K562 (cell line): ENCODE data around the gene SMAD7. TPM values are rescaled to one million over a fixed set of nuclear protein-coding genes. Genes with fewer than 3 reads are reported as not detected.

ENCODE experiments used
- CEBPG ChIP-seq, 3 experiments: fragments of 200-800 bp in 1 of 3; sonication (Bioruptor generic) in 1 of 3; sonication (generic) in 1 of 3; formaldehyde crosslinking in 1 of 3; IDR thresholded peaks in 2 of 3; conservative IDR thresholded peaks in 1 of 3; 2 replicates each; pipeline versions ENCODE4 v1.6.1 to v1.8.0; 2016 to 2022; ENCODE audit warnings: missing compliant biosample characterization in 2 of 3, missing genetic modification characterization in 2 of 3, mild to moderate bottlenecking in 1 of 3, missing genetic modification reagents in 1 of 3
- CXXC5 ChIP-seq: fragments of 250-450 bp; sonication (Bioruptor Pico); IDR thresholded peaks from 2 replicates; pipeline ENCODE4 v1.8.0; 2022; ENCODE audit warnings: inconsistent platforms, mild to moderate bottlenecking, moderate library complexity
- DMBX1 ChIP-seq: fragments of 250-450 bp; sonication (Bioruptor Pico); IDR thresholded peaks from 2 replicates; pipeline ENCODE4 v1.8.0; 2022; ENCODE audit warnings: inconsistent platforms, mild to moderate bottlenecking, moderate library complexity, borderline replicate concordance
- EP400 ChIP-seq: fragments of 450-650 bp; IDR thresholded peaks from 2 replicates; pipeline ENCODE4 v1.6.1; 2017; ENCODE audit warnings: antibody characterized with exemption, mild to moderate bottlenecking, moderate library complexity
- EZH2 ChIP-seq: IDR thresholded peaks from 2 replicates; pipeline ENCODE4 v1.6.1; 2012; ENCODE audit warnings: low read depth, mild to moderate bottlenecking, inconsistent platforms, low read length, borderline replicate concordance
- GABPB2 ChIP-seq: fragments of 250-450 bp; sonication (Bioruptor Pico); conservative IDR thresholded peaks from 2 replicates; pipeline ENCODE4 v1.5.1; 2021; ENCODE audit warnings: mild to moderate bottlenecking
- KAT2B ChIP-seq: IDR thresholded peaks from one replicate; pipeline ENCODE4 v1.6.1; 2012; ENCODE audit warnings: low read depth, mild to moderate bottlenecking, control low read depth, inconsistent platforms, low read length, moderate library complexity
- SMARCA4 ChIP-seq: fragments of 450-650 bp; IDR thresholded peaks from 2 replicates; pipeline ENCODE4 v1.6.1; 2016
- ZFP1 ChIP-seq: fragments of 450-650 bp; formaldehyde crosslinking; IDR thresholded peaks from 2 replicates; pipeline ENCODE4 v1.4.0; 2020; ENCODE audit warnings: mild to moderate bottlenecking, mixed read lengths
- ZNF311 ChIP-seq: fragments of 250-450 bp; sonication (Bioruptor Pico); IDR thresholded peaks from 2 replicates; pipeline ENCODE4 v1.4.0; 2020; ENCODE audit warnings: mild to moderate bottlenecking, moderate library complexity
- ZNF592 ChIP-seq: fragments of 450-650 bp; IDR thresholded peaks from 2 replicates; pipeline ENCODE4 v1.6.1; 2017; ENCODE audit warnings: antibody characterized with exemption, mild to moderate bottlenecking
- ZSCAN32 ChIP-seq: fragments of 450-650 bp; formaldehyde crosslinking; IDR thresholded peaks from 2 replicates; pipeline ENCODE4 v1.4.0; 2020; ENCODE audit warnings: mild to moderate bottlenecking, moderate library complexity
- polyA plus RNA-seq, 8 experiments: library from polyadenylated mRNA; depleted of rRNA in 4 of 8; stranded (reverse) in 5 of 8; unstranded in 3 of 8; fragments of >200 nt; fragmentation: Nextera tagmentation in 2 of 8; fragmentation: Illumina TruSeq in 1 of 8; extraction: Ambion mirVana in 2 of 8; extraction: Trizol in 1 of 8; gene quantifications; 2 replicates each; pipeline versions ENCODE4 v1.2.1 to v1.2.3, GENCODE V29; 2011 to 2014; ENCODE audit warnings: inconsistent platforms in 1 of 8, missing spikeins in 1 of 8
- total RNA-seq, 7 experiments: library from RNA; depleted of rRNA in 6 of 7; stranded (reverse); fragments of >200 nt in 6 of 7; fragmentation: Illumina TruSeq in 2 of 7; extraction: Trizol in 2 of 7; gene quantifications; 2 replicates each; pipeline versions ENCODE4 v1.2.1 to v1.2.3, GENCODE V29; 2011 to 2021; ENCODE audit warnings: low replicate concordance in 1 of 7
- TF ChIP-seq, protein P1 (sequence below): fragments of 250-450 bp; sonication (Bioruptor Pico); IDR thresholded peaks from 2 replicates; pipeline ENCODE4 v1.8.0; 2021; ENCODE audit warnings: borderline replicate concordance, mild to moderate bottlenecking, moderate library complexity; ENCODE audit not compliant: poor library complexity, severe bottlenecking
- TF ChIP-seq, protein P2 (sequence below): sonication (generic); formaldehyde crosslinking; IDR thresholded peaks from 2 replicates; pipeline ENCODE4 v1.8.0; 2022; ENCODE audit warnings: missing genetic modification reagents, mild to moderate bottlenecking, moderate library complexity, borderline replicate concordance
- TF ChIP-seq, protein P3 (sequence below): fragments of 450-650 bp; IDR thresholded peaks from 2 replicates; pipeline ENCODE4 v1.6.1; 2016; ENCODE audit warnings: missing biosample characterization, missing genetic modification characterization
- TF ChIP-seq, protein P4 (sequence below): fragments of 450-650 bp; formaldehyde crosslinking; IDR thresholded peaks from 2 replicates; pipeline ENCODE4 v1.4.0; 2022; ENCODE audit warnings: mild to moderate bottlenecking, moderate library complexity
- TF ChIP-seq, protein P5 (sequence below): fragments of 200-800 bp; sonication (Bioruptor generic); IDR thresholded peaks from 2 replicates; pipeline ENCODE4 v1.6.1; 2017; ENCODE audit warnings: missing genetic modification characterization, missing compliant biosample characterization

The SMAD7 gene
- total and polyA plus RNA-seq, 9 of the 15 experiments (the other 6 are each of a cell fraction or from before 2014, with no cell fraction given) = 0.13 to 3.0 (median 1.6) TPM

DNA sequence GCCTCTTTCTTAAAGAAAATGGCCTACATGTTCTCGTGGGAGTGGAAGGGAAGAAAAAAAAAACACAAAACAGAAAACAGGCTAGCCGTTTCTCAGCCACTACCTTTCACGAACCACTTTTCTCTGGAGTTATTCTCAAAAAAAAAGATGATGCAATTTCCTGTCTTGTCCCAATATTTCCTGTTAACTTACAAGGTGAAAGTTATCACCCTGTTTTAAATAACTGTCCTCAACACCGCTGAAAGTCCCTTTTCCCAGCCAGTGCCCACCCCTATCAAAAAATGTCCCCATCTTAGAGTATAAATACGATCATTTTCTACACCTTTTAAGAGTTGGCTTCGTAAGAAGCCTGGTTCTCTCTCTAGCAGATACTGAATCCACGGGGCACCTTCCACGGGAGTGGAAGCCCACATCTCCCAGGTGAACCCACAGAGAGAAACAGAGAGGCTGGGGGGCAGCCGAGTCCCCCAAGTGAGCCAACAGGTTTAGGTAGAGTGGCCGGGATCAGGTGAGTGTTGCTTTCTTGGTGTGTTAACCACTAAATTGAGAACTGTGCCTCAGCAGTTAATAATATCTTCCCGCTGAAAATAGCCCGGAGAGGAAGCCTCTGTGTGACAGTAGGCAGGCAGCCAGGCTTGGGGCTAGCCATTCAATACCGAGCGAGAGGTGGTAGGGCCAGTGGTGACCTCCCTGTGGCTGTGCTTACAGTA, 15.9 kb downstream of the SMAD7 start (continued):
- TF ChIP-seq, protein P1, sequence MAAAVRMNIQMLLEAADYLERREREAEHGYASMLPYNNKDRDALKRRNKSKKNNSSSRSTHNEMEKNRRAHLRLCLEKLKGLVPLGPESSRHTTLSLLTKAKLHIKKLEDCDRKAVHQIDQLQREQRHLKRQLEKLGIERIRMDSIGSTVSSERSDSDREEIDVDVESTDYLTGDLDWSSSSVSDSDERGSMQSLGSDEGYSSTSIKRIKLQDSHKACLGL (CRISPR knock-in tag) = no peak
- TF ChIP-seq EZH2 (no peak), ZNF592 (peak; percentile 19; the same call in 1 of the 2 replicates), SMARCA4 (peak; percentile 13; the same call in 1 of the 2 replicates), EP400 (0 out of 2 replicates have a peak, but pooled peaks have one; percentile 19), CXXC5 (CRISPR knock-in tag) (no peak), ZNF311 (CRISPR knock-in tag) (0 out of 2 replicates have a peak, but pooled peaks have one; percentile 45), ZFP1 (CRISPR knock-in tag) (no peak), CEBPG (CRISPR knock-in tag; IDR thresholded peaks at IDR 0.05) (peak; percentile 67), CEBPG (tag; conservative IDR thresholded peaks at IDR 0.05 in 1 of 2, IDR thresholded peaks at IDR 0.05 in 1 of 2) (peak; percentile 95 to 96), ZSCAN32 (CRISPR knock-in tag) (peak; percentile 77), GABPB2 (CRISPR knock-in tag) (no peak), DMBX1 (CRISPR knock-in tag) (peak; percentile 35; the same call in 1 of the 2 replicates), KAT2B (no peak)
- TF ChIP-seq, protein P2, sequence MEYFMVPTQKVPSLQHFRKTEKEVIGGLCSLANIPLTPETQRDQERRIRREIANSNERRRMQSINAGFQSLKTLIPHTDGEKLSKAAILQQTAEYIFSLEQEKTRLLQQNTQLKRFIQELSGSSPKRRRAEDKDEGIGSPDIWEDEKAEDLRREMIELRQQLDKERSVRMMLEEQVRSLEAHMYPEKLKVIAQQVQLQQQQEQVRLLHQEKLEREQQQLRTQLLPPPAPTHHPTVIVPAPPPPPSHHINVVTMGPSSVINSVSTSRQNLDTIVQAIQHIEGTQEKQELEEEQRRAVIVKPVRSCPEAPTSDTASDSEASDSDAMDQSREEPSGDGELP (CRISPR knock-in tag) = no peak
- TF ChIP-seq, protein P3, sequence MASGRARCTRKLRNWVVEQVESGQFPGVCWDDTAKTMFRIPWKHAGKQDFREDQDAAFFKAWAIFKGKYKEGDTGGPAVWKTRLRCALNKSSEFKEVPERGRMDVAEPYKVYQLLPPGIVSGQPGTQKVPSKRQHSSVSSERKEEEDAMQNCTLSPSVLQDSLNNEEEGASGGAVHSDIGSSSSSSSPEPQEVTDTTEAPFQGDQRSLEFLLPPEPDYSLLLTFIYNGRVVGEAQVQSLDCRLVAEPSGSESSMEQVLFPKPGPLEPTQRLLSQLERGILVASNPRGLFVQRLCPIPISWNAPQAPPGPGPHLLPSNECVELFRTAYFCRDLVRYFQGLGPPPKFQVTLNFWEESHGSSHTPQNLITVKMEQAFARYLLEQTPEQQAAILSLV = peak; percentile 65; the same call in 1 of the 2 replicates
- TF ChIP-seq, protein P4, sequence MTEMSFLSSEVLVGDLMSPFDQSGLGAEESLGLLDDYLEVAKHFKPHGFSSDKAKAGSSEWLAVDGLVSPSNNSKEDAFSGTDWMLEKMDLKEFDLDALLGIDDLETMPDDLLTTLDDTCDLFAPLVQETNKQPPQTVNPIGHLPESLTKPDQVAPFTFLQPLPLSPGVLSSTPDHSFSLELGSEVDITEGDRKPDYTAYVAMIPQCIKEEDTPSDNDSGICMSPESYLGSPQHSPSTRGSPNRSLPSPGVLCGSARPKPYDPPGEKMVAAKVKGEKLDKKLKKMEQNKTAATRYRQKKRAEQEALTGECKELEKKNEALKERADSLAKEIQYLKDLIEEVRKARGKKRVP = peak; percentile 91
- TF ChIP-seq, protein P5, sequence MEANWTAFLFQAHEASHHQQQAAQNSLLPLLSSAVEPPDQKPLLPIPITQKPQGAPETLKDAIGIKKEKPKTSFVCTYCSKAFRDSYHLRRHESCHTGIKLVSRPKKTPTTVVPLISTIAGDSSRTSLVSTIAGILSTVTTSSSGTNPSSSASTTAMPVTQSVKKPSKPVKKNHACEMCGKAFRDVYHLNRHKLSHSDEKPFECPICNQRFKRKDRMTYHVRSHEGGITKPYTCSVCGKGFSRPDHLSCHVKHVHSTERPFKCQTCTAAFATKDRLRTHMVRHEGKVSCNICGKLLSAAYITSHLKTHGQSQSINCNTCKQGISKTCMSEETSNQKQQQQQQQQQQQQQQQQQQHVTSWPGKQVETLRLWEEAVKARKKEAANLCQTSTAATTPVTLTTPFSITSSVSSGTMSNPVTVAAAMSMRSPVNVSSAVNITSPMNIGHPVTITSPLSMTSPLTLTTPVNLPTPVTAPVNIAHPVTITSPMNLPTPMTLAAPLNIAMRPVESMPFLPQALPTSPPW (CRISPR knock-in tag) = no peak
